HG03442 (cell line): Measurements from ENCODE around the gene NAALADL2.

Experiments used
- ATAC-seq: cut with Tn5 transposase; IDR thresholded peaks from one replicate; pipeline ENCODE4 v1.9.1; 2021; ENCODE audit warnings: mild to moderate bottlenecking, moderate library complexity; ENCODE audit not compliant: unreplicated experiment

NAALADL2 gene

DNA sequence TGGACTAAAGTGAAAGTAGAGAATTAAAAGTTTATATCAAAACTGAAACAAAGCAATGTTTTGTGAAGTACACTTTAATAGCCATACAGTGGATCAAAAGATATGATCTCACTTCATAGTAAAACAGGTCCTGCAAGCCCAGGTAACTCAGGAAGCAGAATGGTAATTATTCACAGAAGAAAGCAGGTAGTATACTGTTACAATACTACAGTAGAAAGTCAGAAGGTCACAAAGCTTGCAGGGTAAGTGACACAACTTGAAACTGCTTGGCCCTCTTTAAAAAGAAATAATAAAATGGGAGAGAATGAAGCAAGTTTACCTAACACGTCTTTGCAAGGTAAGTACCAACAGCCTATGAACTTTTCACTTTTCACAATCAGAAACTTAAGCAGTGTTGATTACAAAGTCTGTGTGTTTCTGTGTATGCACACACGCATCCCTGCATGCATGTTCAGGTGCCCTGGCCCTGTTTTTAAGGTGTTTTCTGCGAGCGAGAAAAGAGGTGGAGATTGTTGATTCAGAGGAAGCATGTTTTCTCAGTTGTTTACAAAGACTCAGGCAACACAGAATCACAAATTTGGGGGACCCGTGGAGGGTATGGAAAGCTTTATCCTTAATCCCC, at the start of gene NAALADL2:
Gene NAALADL2 (plus strand): TSS at position 221 of the 622 bp plus-strand sequence.
- ATAC-seq: no peak

DNA sequence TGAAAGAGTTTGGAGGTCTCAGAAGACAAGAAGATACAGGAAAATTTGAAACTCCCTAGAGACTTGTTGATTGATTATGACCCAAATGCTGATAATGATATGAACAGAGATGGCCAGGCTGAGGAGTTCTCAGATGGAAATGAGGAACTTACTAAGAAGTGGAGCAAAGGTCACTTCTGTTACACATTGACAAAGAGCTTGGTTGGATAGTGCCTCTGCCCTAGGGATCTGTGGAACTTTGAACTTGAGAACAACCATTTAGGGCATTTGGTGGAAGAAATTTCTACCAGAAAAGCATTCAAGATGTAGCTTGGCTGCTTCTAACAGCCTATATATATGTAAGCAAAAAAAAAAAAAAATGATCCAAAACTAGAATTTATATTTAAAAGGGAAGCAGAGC, 48.9 kb upstream of the NAALADL2 start:
- ATAC-seq: no peak

DNA sequence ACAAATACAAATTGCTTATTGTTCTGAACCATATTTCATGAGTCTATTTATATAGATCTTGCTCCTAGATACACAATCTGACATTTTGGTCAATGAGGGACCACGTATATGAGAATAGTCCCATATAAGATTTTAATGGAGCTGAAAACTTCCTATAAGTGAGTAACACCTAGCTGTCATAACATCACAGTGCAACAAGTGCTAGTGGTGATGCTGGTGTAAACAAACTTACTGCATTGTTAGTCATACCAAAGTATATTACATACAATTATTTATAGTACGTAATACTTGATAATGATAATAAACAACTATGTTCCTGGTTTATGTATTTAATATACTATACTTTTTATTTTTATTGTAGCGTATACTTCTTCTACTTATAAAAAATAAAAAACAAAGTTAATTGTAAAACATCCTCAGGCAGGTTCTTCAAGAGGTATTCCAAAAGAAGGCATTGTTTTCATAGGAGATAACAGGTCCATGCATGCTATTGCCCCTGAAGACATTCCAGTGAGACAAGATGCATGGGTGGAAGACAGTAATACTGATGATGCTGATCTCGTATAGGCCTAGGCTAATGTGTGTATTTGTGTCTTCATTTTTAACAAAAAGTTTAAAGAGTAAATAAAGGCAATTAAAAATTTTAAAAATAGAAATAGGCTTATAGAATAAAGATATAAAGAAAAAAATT, 46.8 kb upstream of the NAALADL2 start:
- ATAC-seq: no peak

DNA sequence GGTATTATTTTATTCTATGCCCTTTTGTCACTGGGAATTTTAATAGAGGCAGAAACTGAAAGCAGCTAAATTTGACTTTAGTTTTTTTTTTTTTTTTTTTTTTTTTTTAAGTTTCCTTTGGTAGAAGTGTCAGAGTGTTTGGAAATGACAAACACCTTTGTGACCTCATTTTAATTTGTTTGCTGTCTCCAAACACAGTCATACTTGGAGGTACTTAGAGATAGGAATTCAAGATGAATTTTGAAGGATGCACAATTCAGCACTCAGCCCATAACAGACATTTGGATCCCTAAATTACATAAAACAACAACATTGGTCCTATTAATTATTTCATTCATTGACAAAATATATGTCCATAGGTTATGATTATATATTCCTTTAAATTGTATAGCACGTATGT, 43.4 kb upstream of the NAALADL2 start:
- no peak for ATAC-seq

DNA sequence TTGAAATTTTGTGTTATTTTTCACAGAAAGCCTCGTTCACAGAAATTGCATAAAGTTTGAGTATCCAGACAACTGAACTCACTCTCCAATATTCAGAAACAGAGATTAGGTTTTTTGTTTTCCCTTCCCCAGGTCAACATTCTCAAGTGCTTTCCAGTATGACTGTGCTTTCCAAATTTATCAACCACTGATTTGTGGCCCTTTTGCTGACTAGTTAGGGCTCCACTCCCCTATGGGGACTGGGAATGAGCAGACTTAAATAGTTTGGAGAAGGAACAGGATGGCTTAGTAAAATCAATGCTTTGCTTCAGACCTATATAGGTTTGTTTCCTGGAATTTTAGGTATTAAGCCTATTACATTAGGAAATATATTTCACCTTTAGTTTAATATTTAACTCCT, 38.2 kb upstream of the NAALADL2 start:
- ATAC-seq: no peak

DNA sequence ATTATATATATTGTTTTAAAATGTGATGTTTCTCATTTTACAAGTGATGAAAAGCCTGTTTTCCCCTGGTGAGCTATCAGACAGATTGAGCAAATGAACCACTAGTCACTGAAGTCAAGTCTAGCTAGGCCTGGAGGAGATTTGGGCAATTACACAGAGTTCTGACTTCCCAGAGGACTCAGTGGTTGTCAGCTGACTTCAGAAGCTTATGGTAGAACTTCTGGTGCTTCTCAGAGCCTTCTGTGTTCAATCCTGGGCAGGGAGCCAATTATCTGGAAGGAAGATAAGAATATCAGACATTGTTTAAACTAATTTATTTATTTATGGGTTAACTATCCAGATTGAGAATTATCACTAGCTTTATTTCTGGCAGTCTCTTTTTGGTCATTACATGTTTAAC, 37.7 kb upstream of the NAALADL2 start:
- no peak for ATAC-seq

DNA sequence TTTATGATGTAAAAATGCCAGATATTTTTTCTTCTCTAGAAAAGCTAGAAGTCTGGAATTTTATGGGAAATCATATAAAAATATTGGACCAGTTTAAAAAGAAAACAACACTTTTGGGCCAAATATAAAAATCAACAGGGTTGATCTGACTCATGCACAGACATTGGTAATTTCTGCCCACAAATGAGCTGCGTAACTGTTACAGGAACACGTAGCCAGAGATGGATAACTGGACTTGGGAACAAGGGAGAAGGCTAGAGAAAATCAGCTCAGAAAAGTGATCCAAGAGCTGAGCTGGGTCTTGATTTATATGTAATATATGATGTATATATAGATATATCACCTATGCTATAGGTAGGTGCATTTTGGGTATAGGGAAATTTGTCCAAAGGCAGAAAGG, 36.8 kb upstream of the NAALADL2 start:
- ATAC-seq: no peak

DNA sequence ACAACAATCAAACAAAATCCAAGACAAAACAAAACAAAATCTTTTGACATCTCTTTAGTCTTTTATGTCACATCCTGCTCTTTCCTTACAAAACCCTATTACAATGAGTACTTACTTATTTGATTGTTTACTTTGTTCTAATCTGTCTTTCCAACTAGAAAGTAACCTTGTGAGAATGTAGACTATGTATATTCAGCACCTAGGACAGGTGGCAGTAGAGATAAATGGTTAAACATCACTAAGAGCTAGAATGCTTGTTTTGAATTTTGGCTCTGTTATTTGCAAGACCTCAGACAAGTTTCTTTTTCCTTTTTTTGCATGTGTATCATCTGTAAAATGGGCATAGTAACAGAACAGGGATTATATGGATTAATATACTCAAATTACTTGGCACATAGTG, 33.1 kb upstream of the NAALADL2 start:
- no peak for ATAC-seq

DNA sequence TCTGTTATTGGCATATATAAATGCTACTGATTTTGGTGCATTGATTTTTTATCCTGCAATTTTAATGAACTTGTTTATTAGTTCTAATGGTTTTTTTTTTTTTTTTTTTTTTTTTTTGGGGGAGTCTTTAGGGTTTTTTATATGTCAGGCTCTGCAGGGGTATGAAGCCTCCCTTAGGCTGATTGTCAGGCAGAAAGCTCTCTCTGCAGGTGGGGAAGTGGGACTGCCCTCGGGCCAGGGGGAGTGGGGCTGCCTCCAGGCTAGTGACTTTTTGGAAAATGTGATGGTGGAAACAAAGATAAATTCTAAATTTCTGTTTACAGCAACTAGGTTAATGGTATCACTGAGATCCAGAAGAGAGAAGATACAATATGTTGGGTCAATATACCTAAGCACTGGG, 14.4 kb upstream of the NAALADL2 start:
- no peak for ATAC-seq

DNA sequence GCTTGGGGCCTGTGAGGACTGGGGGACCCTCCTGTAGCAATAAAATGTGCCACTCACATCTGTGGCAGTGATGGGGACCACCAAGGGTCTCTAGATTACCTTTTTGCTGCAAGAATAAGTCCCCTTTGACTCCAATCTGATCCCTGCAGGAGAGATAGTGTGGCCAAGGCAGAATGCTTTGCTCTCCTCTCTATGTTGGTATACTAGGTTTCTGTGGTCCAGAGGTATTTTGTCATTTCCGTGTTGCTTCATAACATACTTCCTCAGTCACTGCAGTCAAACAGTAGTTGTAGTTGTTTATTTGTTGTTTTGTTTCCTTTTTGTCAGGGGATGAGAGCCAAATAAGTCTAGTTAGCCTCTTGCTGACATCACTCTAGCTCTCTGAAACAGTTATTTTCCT, 13.1 kb upstream of the NAALADL2 start:
- ATAC-seq: no peak

DNA sequence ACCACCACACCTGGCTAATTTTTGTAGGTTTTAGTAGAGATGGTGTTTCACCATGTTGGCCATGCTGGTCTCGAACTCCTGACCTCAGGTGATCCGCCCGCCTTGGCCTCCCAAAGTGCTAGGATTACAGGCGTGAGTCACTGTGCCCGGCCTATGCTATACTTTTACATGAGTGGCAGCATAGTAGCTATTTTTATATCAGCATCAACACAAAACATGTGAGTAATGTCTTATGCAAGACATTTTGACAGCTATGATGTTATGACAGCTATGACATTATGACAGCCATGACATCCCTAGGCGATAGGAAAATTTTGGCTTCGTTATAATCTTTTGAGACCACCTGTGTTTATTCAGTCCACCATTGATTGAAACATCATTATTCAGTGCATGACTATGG, 4.1 kb upstream of the NAALADL2 start:
- ATAC-seq: no peak

DNA sequence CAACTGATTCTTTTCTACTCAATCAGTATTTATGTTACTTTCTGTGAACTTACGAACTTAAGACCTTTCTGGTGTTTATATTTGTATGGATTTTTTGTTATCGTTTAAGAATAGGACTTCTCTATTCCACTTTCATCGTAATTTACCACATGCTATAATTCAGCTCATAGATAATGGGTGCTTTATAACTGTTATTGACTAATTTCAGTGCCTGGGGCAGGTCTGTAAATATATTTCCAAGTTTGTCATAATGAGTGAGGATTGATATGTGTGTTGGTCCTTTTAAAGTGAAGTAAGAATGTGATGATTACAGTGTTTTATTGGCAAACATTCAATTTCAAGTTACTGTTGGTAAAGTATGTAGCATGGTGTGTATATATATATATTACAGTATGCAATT, 1.8 kb upstream of the NAALADL2 start:
- ATAC-seq: no peak

DNA sequence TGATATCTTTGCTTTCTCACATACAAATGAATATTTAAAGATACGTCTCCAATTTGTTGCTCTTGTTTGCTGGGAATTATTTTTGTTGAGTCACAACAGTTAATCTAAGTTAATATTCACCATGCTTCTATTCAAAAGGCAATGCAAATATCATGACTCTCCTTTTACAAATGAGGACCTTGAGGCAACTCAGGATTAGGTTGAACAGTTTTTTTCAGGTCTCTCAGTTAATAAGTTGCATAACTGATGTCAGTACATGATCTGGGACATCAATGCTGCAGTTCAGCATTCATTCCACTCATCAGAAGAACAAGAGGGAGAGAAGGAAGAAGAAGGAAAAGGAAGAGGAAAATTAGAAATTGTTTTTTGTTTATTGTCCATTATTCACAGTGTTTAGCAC, 781 bp upstream of the NAALADL2 start:
- ATAC-seq: no peak

DNA sequence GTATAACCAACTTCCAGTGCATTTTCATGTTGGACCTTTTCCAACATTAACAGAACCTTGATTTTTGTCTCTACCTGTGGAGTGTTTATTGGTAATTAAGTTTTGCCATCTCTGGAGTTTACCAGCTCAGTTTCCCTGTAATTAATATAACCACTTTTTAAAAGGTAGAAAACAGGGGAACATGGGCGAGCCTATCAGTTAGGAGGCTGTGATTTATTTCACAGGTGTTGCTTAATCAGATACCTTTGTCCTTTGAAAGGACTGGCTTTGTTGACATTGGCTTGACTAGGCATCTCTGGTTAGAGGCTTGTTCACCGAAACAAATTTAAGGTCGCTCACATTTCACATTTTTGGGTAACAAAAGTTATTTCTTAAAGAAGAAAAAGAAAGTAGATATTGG, 622 bp downstream of the NAALADL2 start:
- ATAC-seq: no peak

DNA sequence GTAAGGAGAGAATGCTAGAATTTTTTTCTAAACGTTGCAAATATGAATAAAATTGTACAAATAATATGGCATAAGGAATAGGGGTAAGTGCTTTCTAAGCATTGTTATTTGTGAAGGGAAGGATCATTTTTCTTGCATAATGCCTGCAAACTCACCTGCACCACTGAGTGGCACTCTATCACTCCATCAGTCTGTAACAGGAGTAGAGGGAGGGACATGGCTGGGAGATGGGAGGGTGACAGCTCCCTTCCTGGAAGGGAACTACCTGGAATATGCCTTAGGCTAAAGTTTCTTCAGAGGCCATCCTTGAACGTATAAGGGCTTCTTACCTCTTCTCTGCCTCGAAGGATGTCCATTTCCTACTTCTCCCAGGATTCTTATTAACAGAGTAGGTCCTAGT, 3.0 kb downstream of the NAALADL2 start:
- ATAC-seq: no peak

DNA sequence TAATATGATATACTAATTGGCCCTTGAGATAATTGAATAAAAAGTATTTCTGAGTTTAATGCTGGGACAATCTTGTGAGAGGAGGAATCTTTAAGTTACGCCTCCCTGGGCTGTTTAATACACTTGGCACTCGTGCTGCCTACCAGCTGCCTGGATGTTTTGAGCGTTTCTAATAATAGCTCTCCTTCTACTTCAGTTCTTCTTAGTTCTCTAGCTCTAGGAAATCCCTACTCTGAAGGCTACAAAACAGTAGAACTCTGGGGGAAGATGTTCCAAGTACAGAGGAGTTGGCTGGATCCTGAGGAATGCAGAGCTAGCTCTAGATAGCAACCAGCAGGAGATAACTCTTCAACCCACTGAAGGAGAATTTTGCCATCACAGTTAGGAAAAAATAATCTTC, 3.5 kb downstream of the NAALADL2 start:
- no peak for ATAC-seq

DNA sequence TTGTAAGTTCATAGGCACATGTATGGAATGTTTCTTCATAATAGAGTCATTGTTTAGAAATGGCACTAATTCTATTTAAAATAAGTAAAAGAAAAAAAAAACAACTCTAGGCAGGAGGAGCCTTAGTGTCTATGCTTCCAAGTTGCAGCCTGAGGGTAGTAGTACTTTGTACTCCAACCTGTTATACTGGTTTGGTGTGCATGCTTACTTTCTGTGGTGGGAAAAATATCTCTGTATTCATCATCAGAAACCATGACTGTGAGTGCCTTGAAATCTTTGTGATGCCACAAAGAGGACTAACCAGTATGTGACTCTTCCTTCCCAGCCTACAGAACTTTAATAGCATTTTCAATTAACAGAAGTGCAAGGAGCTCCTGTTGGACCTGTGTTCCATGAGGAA, 4.4 kb downstream of the NAALADL2 start:
- no peak for ATAC-seq

DNA sequence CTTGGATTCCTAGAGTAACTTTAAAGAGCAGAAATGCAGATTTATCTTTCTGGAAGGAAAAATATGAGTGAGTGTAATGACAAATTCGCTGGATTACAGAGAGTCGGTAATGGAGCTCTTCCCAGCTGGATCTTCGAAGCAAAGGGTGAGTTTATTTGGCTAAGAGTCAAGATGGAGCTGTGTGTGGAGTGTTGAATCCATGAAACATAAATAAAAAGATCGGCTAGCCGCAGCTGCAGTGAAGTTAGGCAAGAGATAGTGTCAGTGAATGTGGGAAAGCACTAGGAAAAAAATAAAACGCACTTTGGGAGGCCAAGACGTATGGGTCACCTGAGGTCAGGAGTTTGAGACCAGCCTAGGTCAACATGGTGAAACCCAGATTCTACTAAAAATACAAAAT, 10.3 kb downstream of the NAALADL2 start:
- no peak for ATAC-seq

DNA sequence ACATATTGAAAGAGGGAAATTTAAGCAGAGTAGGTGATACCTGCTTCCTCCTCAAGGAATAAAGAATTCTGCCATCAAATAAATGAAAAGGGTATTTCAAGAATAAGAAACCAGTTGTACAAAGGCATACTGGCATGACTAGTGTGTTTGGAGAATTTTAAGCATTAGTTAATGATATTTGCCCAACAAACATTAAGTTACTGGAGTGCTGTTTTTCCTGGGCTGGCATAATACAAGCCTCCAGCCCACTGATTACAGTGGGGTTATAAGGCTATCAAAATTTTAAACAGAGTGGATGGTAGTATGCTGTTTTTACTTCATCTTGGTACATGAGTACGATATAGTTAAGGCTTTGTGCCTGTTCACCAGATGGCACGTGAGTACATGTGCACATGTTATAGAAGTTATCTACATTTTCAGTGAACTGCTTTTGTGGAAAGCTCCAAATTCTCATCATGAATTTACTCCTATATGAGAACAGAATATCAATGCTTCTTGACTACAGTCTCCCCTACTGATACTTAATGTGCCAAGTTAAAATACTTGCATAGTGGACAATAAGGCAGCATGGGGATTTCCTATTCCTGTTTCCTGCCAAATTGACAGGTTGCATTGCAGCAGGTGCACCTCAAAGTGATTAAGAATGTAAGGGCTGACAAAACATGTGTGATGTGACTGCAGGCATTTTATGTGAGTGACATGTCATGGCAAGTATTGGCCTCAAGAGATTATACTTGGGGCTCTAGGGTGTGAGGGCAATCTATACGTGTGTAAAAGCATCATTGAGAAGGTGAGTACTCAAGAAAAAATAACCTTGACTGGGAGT, 14.9 kb downstream of the NAALADL2 start:
- no peak for ATAC-seq

DNA sequence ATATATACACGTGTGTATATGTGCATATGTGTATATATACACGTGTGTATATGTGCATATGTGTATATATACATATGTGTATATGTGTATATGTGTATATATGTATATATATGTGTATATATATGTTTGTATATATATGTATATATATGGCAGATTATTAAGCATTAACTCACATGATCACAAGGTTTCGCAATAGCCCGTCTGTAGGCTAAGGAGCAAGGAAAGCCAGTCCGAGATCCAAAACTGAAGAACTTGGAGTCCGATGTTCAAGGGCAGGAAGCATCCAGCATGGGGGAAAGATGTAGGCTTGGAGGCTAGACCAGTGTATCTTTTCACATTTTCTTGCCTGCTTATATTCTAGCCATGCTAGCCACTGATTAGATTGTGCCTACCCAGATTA, 23.7 kb downstream of the NAALADL2 start:
- ATAC-seq: no peak

DNA sequence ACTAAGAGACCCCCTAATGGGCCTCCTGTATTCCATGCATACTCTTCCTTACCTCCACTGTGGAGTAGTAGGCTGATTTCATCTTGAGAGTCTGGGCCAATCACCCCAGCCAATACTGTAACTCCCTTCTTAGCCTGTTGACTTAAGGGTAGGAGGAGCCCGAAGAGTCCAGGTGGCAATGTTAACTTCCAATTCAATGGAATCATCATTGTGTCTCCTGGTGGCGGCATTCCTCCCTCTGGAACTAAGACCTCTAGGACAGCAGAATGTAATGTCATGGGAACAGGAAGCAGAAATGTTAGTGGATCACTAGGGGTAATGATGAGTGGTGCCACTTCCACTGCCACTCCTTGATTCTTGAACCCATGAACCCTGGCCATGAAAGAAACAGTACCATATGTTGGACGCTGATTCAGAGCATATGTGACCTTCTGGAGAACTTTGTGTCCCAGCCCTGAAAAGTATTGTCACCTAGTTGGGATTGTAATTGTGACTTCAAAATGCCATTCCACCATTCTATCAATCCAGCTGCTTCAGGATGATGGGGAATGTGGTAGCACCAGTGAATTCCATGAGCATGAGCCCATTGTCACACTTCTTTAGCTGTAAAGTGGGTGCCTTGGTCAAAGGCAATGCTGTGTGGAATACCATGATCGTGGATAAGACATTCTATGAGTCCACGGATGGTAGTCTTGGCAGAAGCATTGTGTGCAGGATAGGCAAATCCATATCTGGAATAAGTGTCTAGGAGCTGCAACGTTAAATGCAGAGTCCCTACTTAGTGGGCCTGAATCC, 24.9 kb downstream of the NAALADL2 start:
- no peak for ATAC-seq
